Thymus (tissue), 11 donors: ENCODE results near the gene COPA. TPM values are rescaled to one million over a fixed set of nuclear protein-coding genes. Genes with fewer than 3 reads are reported as not detected.

ENCODE experiments used
- DNase-seq, 9 donors: peaks; one replicate each; pipeline ENCODE4 v3.0.0-alpha.2; 2013; ENCODE audit warnings: low spot score in 9 of 9, low read depth in 6 of 9, missing footprints in 1 of 9
- H3K27ac ChIP-seq, 2 donors: one replicate each; pipeline ENCODE4 v1.5.1; 2013; ENCODE audit warnings: control low read depth in 1 of 2, low read depth in 1 of 2, low read length in 1 of 2, mild to moderate bottlenecking in 1 of 2, moderate library complexity in 1 of 2
- H3K27me3 ChIP-seq, 2 donors: one replicate each; pipeline ENCODE4 v1.5.1; 2013; ENCODE audit warnings: low read length in 1 of 2; ENCODE audit not compliant: control insufficient read depth in 2 of 2, insufficient read depth in 1 of 2
- H3K36me3 ChIP-seq, 2 donors: one replicate each; pipeline ENCODE4 v1.5.1; 2013; ENCODE audit warnings: low read length in 1 of 2, mild to moderate bottlenecking in 1 of 2, moderate library complexity in 1 of 2; ENCODE audit not compliant: control insufficient read depth in 2 of 2, insufficient read depth in 2 of 2
- H3K4me1 ChIP-seq, 2 donors: one replicate each; pipeline ENCODE4 v1.5.1; 2013; ENCODE audit warnings: low read length in 2 of 2; ENCODE audit not compliant: control insufficient read depth in 2 of 2, insufficient read depth in 2 of 2
- H3K4me3 ChIP-seq, 2 donors: one replicate each; pipeline ENCODE4 v1.5.1; 2013; ENCODE audit warnings: low read length in 2 of 2, control low read depth in 1 of 2, mild to moderate bottlenecking in 1 of 2
- H3K9me3 ChIP-seq, 2 donors: one replicate each; pipeline ENCODE4 v1.5.1; 2013; ENCODE audit warnings: low read length in 1 of 2, mild to moderate bottlenecking in 1 of 2; ENCODE audit not compliant: control insufficient read depth in 2 of 2, insufficient read depth in 1 of 2
- WGBS: extraction: QIAGEN DNeasy Blood & Tissue Kit; methylation state at CpG from one replicate; pipeline ENCODE4 v1.1.7; 2013; 5-methylcytosine and 5-hydroxymethylcytosine counted together
- polyA plus RNA-seq: library from polyadenylated mRNA; stranded (reverse); fragments of 200-250 nt; gene quantifications from one replicate; pipeline ENCODE4 v1.2.3, GENCODE V29; 2013
- total RNA-seq: library from RNA; stranded (reverse); fragments of 120-200 nt; gene quantifications from one replicate; pipeline ENCODE4 v1.2.4, GENCODE V29; 2013
- donor health status: healthy.

The COPA gene
- total and polyA plus RNA-seq, 2 donors, result 61.5 to 80.2 TPM

- H3K36me3 ChIP-seq, result peaks cover 40 to 82% of the 10 kb centered on the region in 2 donors
- H3K4me3 ChIP-seq, result no peak overlapping the region
- DNase-seq, result no peak
- H3K27ac ChIP-seq, result no peak overlapping the region
- H3K27me3 ChIP-seq, result no peaks in the 10 kb centered on the region
- no peaks in the 10 kb centered on the region for H3K4me1 ChIP-seq
- 98% methylated on average over 24 of the region's 24 CpGs for WGBS
- H3K9me3 ChIP-seq, result no peaks in the 10 kb centered on the region
These were observed 103.3 kb downstream of the COPA start for GRCh38 chr1:160239582-160240299.

Other genes starting within 250 kb of the COPA start
- gene IGSF8, start 244.6 kb downstream of the COPA start, total RNA-seq, result 15.6 TPM
- 22.3 TPM for gene IGSF8, start 244.6 kb downstream of the COPA start, polyA plus RNA-seq
- gene ATP1A2, start 227.5 kb downstream of the COPA start, total RNA-seq, result 0.38 TPM
- gene ATP1A2, start 227.5 kb downstream of the COPA start, polyA plus RNA-seq, result 1.3 TPM
- gene ATP1A4, start 191.6 kb downstream of the COPA start, total RNA-seq, result 0.28 TPM
- 0.62 TPM for gene ATP1A4, start 191.6 kb downstream of the COPA start, polyA plus RNA-seq
- gene CASQ1, start 152.7 kb downstream of the COPA start, total RNA-seq, result 0.42 TPM
- gene CASQ1, start 152.7 kb downstream of the COPA start, polyA plus RNA-seq, result 0.66 TPM
- gene PEA15, start 137.9 kb downstream of the COPA start, total RNA-seq, result 25.9 TPM
- gene PEA15, start 137.9 kb downstream of the COPA start, polyA plus RNA-seq, result 77.3 TPM
- 75.8 TPM for gene DCAF8, start 80.7 kb downstream of the COPA start, total RNA-seq
- gene DCAF8, start 80.7 kb downstream of the COPA start, polyA plus RNA-seq, result 114 TPM
- gene PEX19, start 58.1 kb downstream of the COPA start, total RNA-seq, result 29.0 TPM
- gene PEX19, start 58.1 kb downstream of the COPA start, polyA plus RNA-seq, result 20.7 TPM
- 22.2 TPM for gene NCSTN, start 133 bp upstream of the COPA start, total RNA-seq
- 40.0 TPM for gene NCSTN, start 133 bp upstream of the COPA start, polyA plus RNA-seq
- gene NHLH1, start 23.8 kb upstream of the COPA start, total RNA-seq, result 0.05 TPM
- 0.43 TPM for gene NHLH1, start 23.8 kb upstream of the COPA start, polyA plus RNA-seq
- 2.0 TPM for gene VANGL2, start 57.3 kb upstream of the COPA start, total RNA-seq
- gene VANGL2, start 57.3 kb upstream of the COPA start, polyA plus RNA-seq, result 5.6 TPM
- gene SLAMF6, start 180.0 kb upstream of the COPA start, total RNA-seq, result 11.5 TPM
- gene SLAMF6, start 180.0 kb upstream of the COPA start, polyA plus RNA-seq, result 12.6 TPM
- gene CD84, start 236.2 kb upstream of the COPA start, total RNA-seq, result 10.1 TPM
- 5.9 TPM for gene CD84, start 236.2 kb upstream of the COPA start, polyA plus RNA-seq